ENCODE data around the gene SLC7A5.

GRCh38 chr16:87845213-87845612, 24.1 kb downstream of the SLC7A5 start:
- TF ChIP-seq CTCF (IDR thresholded peaks at IDR 0.05) (no peak), POLR2A (IDR thresholded peaks at IDR 0.05) (no peak)
